ENCODE measurements around the gene TMEM250.
A peak's percentile ranks its signal among the peaks of the same experiment; 100 is the strongest.

The TMEM250 gene

GRCh38 chr9:136147890-136148714 lies 29.4 kb upstream of the TMEM250 start:
- no peak for DNase-seq (ENCODE audit: low read depth in 2 of 2)

- DNase-seq (ENCODE audit: low read depth in 2 of 2), result no peak
Observed at GRCh38 chr9:136147038-136147889, 28.6 kb upstream of the TMEM250 start.

GRCh38 chr9:136146126-136147037 lies 27.7 kb upstream of the TMEM250 start:
- DNase-seq (ENCODE audit: low read depth in 2 of 2), result no peak

GRCh38 chr9:136145580-136145979 lies 26.9 kb upstream of the TMEM250 start:
- DNase-seq (ENCODE audit: low read depth in 2 of 2), result no peak

- no peak for DNase-seq (ENCODE audit: low read depth in 2 of 2)
Observed at GRCh38 chr9:136144450-136144849, 25.8 kb upstream of the TMEM250 start.

- DNase-seq (ENCODE audit: low read depth in 2 of 2), result no peak
Observed at GRCh38 chr9:136143215-136144001, 24.7 kb upstream of the TMEM250 start.

- DNase-seq (ENCODE audit: low read depth in 2 of 2), result no peak
Observed at GRCh38 chr9:136142859-136143214, 24.2 kb upstream of the TMEM250 start.

GRCh38 chr9:136142414-136142796 lies 23.7 kb upstream of the TMEM250 start:
- DNase-seq (ENCODE audit: low read depth in 2 of 2), result no peak

- DNase-seq (ENCODE audit: low read depth in 2 of 2), result no peak
Observed at GRCh38 chr9:136141682-136142413, 23.2 kb upstream of the TMEM250 start.

GRCh38 chr9:136140966-136141365 lies 22.3 kb upstream of the TMEM250 start:
- no peak for DNase-seq (ENCODE audit: low read depth in 2 of 2)

GRCh38 chr9:136140046-136140445 lies 21.4 kb upstream of the TMEM250 start:
- DNase-seq (ENCODE audit: low read depth in 2 of 2), result no peak

GRCh38 chr9:136138566-136138965 lies 19.9 kb upstream of the TMEM250 start:
- DNase-seq (ENCODE audit: low read depth in 2 of 2), result peak in 1 of 2 donors; percentile 9

GRCh38 chr9:136137321-136138265 lies 18.9 kb upstream of the TMEM250 start:
- DNase-seq (ENCODE audit: low read depth in 2 of 2), result no peak

GRCh38 chr9:136136127-136136925 lies 17.7 kb upstream of the TMEM250 start:
- DNase-seq (ENCODE audit: low read depth in 2 of 2), result no peak

GRCh38 chr9:136135326-136136126 lies 16.9 kb upstream of the TMEM250 start:
- DNase-seq (ENCODE audit: low read depth in 2 of 2), result no peak

GRCh38 chr9:136133959-136134484 lies 15.3 kb upstream of the TMEM250 start:
- no peak for DNase-seq (ENCODE audit: low read depth in 2 of 2)

All from stimulated activated CD8-positive, alpha-beta memory T cell treated with anti-CD3 and anti-CD28 coated beads, Interleukin-7, amount 100 ng/mL, for 4 hours (primary cell).